ENCODE results near the gene ABCA3.
A peak's percentile ranks its signal among the peaks of the same experiment; 100 is the strongest.

Gene ABCA3

DNA sequence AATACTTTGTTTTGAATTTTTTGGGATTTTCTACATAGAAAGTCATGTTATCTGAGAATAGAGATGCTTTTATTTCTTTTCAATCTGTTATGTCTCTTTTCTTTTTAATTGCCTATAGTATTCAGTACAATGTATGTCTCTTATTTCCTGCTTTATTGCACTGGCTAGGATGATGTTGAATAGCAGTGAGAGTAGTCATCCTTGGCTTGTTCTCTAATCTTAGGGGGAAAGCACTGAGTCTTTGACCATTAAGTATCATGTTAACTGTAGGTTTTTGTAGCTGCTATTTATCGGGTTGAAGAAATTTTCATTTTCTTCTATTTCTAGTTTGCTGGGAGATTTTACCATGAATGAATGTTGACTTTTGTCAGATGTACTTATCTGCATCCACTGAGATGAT is 10.0 kb upstream of the ABCA3 start:
- DNase-seq, result no peak

- no peak for DNase-seq
These were observed 2.7 kb upstream of the ABCA3 start for GRCh38 chr16:2343211-2343610.

DNA sequence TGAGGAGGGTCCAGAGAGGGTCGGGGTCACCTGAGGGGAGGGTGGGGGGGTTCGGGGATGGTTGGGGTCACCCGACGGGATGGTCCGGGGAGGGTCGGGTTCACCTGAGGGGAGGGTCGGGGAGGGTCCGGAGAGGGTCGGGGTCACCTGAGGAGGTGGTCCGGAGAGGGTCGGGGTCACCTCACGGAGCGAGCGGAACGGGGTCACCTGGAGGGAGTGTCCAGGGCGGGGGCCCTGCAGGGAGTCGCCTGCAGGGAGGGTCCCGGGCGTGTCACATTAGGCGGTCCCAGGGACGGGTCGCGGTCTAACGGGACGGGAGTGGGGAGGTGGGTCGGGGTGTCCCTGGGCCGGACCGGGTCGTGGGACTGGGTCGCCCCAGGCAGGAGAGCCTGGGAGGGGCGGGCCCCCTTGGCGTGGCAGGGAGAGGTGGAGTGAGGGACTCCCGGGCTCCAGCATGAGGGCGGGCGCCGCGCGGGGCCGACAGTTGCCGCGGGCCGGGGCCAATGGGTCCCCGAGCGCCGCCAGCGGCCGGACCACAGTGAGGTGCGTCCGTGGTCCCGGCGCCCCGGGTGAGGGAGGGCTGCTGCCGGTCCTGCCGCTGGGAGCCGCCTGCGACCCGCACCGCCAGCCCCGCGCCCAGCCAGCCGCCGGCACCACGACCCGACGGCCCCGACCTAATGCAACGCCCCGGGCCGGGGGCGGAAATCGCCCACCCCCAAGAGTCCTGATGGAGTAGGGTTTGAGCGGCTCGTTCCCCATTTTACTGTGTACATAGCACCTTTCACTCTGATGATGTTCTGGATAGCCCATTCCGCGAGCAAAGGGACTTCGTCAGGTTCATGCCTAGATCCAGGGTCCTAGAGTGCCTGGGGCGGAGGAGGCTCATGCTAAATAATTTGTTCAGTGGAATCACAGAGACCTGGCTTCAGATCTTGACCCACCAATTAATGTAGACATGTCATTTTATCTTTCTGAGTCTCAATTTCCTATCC is 1.2 kb upstream of the ABCA3 start:
- DNase-seq, result no peak

DNA sequence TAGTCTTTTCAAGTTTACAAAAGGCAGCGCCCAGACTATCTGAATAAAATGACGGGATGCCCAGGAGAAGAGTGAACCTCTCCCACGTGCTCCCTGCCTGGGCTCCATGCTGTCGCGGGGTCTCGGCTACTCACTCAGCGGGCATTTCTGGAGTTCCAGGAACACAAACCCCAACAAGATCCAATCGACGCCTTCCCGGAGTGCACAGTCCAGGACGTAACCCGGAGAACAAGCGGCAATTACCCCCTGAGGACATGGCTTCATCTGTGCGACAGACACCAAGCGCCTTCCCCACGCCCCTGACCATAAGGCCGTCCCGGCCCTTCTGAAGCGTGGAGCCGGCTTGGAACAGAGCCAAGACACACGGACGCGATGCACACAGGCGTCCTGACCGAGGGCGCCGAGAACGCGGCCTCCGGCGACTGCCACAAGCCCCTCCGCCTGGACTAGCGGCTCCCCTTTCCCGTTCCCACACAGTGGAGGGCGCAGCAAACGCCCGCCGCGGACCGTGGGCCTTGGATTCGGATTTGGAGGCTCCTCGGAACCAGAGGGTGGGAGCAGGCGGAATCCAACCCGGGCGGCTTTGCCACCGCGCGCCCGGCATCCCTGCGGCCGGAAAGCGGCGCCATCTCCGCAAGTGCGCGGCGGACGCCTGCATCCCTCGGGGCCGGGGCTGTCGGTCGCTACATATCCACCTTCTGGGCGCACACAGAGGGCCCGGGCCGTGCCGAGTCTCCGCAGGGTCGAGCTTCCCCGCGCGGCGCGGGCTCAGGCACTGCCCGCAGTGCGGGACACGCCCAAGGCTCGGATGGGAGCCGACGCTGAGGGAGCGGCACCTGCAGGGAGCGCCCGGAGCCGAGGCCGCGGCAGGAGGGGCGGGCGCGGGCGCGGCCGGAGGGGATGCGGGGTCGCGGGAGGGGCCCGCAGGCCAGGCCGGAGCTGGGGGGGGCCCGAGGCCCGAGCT is 725 bp downstream of the ABCA3 start:
- peak; percentile 10 for DNase-seq

DNA sequence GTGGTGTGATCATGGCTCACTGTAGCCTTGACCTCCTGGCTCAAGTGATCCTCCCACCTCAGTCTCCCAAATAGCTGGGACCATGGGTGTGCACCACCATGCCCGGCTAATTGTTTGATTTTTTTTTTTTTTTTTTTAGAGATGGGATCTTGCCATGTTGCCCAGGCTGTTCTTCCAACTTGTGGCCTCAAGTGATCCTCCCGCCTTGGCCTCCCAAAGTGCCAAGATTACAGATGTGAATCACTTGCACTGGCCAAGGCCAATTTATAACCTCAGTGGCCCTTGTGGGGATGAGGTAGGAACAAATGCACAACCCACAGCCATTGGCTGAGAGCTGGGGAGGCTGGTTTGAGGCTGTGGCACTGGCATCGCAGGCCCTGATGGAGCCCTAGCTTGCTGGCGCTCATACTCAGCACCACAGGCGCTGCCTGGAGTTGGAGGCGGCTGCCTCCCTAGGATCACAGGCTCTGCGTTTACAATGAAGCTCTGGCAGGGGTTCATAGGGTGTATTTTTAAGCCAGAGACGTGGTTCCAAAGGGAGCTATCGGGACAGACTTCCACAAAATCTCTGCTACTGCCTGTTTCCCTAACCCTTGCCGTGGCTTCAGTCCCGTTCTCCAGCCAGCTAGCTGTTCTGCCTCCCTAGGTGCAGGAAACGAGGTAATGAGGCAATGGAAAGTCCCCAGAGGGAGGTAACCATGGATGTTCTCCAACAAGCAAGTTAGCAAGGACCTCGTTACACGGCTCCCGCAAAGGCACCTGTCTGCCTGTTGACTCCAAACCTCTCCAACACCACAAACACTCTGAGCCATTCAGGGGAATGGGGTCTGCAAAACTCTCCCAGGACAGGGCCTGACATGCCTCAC is 2.9 kb downstream of the ABCA3 start:
- no peak for DNase-seq

GRCh38 chr16:2335286-2335895 is 5.1 kb downstream of the ABCA3 start:
- DNase-seq, result no peak

GRCh38 chr16:2333772-2334379 is 6.7 kb downstream of the ABCA3 start:
- no peak for DNase-seq

DNA sequence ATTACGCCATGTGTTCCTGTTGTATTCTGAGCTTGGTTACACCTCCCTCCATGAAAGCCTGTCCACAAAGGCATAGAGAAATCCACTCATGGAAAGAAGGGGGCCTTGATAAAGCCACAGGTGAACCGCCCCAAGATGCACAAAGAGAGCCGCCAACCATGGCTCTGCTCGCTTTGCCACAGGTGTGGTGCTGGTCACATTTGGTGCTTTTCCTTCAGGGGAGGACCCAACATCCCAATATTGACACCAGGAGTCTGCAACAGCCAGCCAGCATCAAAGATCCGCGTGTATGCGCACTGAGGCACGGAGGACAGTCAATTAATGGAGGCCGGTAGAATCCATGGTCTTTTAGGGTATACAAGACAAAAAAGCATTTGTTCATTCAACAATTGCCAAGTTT is 7.3 kb downstream of the ABCA3 start:
- DNase-seq, result no peak

GRCh38 chr16:2331931-2332267 is 8.6 kb downstream of the ABCA3 start:
- no peak for DNase-seq

DNA sequence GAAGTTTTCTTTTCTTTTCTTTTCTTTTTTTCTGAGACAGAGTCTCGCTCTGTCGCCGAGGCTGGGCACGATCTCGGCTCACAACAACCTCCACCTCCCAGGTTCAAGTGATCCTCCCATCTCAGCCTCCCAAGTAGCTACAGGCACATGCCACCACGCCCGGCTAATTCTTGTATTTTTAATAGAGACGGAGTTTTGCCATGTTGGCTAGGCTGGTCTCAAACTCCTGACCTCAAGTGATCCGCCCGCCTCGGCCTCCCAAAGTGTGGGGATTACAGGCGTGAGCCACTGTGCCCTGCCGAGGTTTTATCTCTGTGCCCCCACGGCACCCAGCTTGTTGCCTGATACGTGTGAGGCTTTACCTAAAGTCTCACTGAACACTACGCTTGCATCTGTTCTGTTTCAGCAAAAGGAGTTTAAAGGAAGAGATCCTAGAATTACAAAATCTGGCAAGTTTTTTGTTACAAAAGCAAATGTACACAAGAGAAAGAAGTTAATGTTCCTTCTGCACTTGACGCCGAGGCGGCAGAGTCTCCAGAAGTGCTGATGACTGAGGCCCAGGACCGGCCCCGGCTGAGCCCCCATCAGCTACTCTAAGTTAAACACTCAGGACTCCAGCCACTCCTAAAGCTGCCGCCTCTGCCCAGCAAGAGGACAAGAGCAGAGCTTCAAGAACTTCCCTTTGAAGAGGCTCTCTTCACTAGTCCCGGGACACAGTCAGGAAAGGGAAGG is 9.2 kb downstream of the ABCA3 start:
- DNase-seq, result no peak

DNA sequence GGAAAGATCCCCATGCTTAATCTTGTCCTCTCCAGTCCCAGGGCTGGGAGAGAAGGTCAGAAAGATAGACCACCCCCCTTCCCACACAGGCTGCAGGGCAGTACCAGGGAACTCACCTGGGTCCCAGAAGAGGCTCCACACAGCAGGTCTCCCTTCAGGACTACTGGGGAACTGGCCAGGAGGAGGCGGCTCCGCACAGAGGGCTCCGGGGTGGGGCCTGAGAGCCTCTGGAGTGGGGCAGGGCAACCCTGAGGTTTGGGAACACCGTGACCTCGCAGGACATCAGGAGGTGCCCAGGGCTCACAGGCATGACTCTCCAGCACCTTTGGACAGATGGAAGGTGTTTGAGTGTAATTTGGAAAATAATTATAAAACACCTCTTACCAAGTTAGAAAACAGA is 11.0 kb downstream of the ABCA3 start:
- DNase-seq, result no peak

GRCh38 chr16:2328428-2328827 is 12.1 kb downstream of the ABCA3 start:
- DNase-seq, result no peak

- no peak for DNase-seq
These were observed 14.3 kb downstream of the ABCA3 start for GRCh38 chr16:2326191-2326590.

- no peak for DNase-seq
These were observed 14.7 kb downstream of the ABCA3 start for GRCh38 chr16:2325791-2326190.

DNA sequence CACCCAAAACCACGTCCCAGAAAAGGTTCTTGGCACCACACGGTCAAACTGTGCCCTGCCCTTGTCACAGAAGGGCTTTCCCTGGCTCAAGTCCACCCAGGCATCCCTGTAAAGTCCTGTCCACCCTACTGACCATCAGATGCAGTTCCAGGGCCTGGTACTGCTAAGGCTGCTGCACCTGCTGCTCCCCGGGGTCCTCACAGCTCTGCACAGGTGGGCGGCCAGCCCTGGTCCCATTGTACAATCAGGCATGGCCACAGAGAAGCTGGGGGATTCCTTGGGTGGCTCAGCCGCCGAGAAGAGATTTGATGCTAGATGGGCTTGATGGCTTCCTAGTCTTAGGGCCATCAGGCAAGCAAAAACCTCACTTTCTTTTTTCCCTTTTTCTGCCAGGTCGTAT is 15.3 kb downstream of the ABCA3 start:
- DNase-seq, result no peak

GRCh38 chr16:2324296-2324859 is 16.1 kb downstream of the ABCA3 start:
- DNase-seq, result no peak

GRCh38 chr16:2323701-2324100 is 16.8 kb downstream of the ABCA3 start:
- no peak for DNase-seq

- DNase-seq, result no peak
These were observed 20.9 kb downstream of the ABCA3 start for GRCh38 chr16:2319606-2320005.

DNA sequence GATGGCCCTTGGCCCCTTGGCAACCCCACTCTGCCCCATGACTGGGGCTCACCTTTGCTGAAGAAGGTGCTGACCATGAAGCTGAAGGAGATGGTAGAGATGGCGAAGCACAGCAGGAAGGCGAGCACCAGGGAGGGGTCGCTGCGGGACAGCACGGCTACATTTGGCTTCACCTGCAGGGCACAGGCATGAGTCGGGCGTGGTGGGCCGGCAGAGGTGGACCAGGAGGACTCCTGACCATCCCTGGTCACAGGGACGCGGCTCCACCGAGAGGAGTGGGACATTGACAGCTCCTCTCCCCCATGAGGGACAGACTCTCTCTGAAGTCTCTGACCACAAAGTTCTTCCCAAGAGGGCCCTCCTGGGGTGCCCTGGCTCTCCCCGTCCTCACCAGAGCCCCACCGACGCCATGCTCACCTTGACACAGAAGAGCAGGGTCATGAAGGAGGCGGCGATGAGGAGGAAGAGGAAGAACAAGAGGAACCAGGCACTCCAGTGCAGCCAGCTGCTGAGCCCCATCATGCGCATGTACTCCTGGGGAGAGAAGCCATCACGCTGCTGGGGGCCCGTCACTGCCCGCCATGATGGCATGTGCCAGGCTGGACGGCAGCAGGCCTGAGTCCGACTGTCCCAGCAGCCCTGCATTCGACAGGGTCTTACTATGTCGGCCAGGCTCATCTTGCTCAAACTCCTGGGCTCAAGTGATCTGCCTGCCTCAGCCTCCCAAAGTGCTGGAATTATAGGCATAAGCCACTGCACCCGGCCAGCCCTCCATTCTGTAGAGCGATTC is 23.1 kb downstream of the ABCA3 start:
- DNase-seq, result no peak

All from activated T-cell treated with anti-CD3 and anti-CD28 coated beads for 4 hours (primary cell).